GM19467 (cell line): ENCODE measurements around the gene PPP1R15B.

Experiments used
- ATAC-seq: cut with Tn5 transposase; IDR thresholded peaks from one replicate; pipeline ENCODE4 v1.9.1; 2021; ENCODE audit warnings: mild to moderate bottlenecking, moderate library complexity; ENCODE audit not compliant: unreplicated experiment

The PPP1R15B gene

DNA sequence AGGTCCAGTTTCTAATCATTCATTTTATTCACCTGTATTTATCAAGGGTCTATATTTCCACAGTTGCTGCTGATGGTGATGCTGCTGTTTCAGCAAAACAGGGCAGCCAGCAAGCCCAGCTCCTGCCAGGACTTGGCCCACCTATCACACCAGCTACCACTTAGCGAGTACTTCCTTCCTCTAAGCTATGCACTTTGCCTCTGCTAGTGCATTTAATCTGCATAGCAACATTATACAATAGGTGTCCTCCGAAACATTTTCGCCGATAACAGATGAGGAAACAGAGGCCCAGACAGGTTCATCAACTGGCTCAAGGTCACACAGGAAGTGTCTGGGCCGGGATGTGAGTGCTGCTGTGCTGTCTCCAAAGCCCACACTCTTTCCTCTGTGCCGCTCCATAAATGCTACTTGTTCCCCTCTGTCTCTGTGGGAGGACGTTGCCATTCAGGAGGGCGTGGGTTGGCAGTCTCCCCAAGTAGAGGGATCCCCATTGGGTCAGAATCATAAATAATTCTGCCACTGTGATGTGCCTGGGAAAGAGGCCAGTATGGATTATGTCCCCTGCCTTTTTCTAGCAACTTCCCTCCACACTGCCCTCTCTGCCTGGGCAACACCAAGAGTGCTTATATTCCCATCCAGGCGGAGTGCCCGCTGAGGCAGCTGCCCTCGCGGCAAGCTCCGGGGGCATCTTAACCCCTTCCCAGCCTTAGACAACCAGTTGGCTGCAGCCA is 42.5 kb downstream of the PPP1R15B start:
- no peak for ATAC-seq

DNA sequence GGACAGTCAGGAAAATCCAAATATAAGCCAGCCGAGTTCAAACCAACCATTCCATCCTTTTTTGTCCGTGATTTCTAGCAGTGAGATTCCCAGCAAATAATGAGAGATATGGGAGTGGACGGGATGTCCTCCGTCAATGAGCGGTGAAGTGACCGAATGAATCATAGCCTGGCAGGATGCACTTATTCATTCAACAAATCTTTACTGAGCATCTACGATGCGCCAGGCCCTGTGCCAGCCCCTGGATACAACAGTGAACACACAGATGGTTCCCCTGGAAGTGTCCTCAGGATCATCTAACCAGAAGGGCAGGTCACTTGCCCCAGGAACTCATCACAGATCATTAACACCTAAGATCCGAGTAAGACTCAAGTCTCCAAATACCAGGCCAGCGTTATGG is 43.7 kb downstream of the PPP1R15B start:
- ATAC-seq, result no peak

DNA sequence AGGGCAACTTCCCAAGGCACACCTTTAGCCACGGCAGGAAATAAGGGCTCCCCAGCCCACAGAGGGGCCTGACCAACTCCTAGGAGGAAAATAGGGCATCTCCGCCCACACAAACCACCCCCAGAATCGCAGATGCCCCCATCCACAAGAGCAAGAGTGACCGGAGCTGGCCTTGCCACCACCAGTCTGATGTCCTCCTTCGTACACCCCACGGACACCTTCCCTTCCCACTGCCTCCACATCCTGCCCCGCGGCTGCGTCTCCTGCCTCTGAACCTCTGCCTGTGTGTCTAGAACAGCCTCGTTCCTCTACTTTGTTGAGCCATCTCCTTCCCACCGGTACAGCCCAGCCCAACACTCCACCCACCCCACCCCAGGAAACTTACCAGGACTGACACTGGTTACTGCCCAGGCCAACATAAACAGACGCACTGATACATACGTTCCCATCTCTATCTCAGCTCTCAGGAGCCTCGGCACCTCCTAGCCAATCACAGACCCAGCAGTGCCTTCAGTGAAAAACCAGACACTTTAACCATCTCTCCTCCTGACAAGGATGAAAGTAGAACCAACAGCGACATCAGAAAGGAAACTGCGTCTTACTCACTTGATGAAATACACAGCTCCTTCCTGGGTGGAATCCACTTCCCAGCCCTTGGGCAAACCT is 44.3 kb downstream of the PPP1R15B start:
- no peak for ATAC-seq

DNA sequence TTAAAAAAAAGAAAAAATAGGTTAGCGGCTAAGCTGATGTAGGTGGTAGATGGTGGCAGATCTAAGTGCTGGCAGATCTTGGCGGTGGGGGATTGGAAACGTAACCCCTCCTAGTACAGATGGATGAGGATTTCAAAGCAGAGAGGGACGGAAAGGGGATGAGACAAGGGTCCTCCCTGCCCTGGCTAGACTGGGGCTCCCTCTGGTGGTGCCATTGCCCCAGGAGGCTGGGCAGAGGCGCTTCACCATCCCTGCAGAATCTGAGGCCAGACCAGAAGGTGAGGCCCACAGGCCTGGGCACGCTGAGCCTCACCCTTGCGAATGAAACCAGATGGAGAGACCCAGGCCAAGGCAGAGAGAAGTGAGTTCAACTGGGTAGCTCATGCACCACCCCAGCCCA is 44.9 kb downstream of the PPP1R15B start:
- ATAC-seq, result no peak

DNA sequence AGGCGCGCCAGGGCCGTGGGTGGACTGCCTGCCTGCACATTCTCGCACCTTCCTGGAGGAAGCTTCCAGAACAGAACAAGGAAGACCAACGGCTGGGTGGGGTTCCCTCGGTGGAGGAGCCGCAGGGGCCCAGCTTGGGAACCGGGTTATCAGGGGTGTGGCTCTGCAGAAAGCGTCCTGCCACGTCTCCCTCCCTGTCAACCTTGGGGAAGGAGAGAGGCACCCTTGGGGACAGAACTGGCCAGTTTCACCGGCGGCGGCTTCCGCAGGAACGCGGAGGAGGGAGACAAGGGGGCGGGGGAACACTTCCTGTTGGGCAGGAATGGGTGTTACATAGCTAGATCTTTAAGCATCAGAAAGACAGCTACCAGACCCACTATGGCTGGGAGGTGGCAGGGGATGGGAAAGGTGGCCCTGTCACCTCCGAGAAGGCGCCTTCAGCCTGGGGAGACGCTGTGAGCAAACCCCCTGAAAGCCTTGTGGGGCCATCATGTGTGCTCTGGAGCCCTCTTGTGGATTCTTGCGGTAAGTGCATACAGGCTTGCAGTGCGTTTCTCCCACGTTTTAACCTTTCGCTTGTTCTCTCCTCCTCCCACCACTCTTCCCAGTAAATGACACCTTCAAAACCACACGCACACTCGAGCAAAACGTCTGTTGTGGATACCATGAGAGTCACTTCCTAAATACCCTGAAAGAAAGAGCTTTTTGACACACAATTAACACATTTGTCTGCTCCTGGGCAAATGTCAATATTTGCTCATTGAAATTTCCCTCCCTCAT is 48.1 kb downstream of the PPP1R15B start:
- no peak for ATAC-seq

DNA sequence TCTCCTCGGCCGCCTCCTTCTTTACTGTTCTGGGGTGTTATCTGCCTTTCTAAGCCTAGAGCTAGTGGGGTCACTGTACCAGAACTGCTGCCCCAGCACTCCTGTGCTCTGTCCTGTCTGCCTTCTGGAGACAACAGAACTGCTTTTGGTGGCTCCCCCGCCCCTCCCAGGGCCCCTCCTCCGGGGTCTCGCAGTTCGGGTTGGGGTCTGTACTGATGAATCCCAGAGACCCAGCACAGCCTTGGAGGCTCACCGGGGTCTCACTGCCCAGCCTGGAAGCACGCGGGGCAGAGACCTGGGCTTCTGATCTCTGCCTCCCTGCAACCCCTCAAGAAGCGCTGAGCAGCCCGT is 48.7 kb downstream of the PPP1R15B start:
- no peak for ATAC-seq

DNA sequence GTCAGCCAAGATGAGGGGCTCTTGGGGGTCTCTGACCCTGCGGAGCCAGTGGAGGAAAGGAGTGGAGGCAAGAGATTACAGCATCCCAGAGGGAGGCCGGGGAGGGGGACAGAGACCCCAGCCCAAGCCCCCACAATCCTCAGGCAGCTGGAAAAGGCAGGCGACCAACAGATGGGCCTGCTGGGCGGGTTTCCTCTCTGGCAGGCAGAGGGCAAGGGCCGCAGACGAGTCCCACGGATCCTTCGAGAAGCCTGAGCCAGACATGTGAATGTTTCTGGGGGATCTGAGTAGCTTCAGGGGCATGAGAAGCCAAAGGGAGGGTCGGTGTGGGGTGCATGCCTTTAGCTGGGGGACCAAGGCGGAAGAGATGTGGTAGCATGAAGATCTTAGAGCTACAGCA is 49.8 kb downstream of the PPP1R15B start:
- ATAC-seq, result no peak

DNA sequence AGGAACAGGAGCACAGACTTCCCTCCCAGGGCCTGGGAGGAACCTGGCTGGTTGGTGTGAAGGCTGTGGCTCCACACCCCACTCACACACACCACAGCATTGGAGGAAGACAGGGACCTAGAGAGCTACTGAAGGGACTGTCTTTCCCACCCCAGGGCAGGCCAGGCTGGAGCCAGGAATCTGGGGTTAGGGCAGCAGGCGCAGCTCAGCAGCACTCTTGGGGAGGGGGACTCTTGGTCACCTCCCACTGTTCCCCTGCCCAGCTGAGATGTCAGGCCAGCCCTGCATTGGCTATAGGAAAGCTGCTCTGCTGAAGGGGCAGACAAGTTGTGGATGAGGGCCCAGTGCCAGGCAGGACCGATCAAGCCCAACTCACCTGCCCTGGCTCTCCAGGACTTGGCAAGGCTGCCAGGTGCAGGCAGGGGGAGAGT is 50.3 kb downstream of the PPP1R15B start:
- ATAC-seq, result no peak

DNA sequence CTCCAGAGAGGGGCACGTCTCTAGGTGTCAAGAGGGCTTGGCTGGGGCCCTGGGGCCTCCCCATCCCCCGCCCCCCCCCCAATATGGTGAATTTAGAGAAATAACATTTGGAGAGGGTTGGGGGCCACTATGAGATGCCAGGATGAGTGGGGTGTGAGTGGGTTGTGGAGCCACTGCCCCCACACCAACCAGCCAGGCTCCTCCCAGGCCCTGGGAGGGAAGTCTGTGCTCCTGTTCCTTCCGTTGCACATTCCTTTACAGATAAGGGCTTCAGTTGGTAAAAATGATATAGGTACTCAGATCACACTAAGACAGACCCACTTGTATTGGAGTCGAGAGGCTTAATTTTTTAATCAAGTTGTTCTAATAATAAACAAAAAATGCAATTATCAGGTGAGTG is 51.3 kb downstream of the PPP1R15B start:
- no peak for ATAC-seq

DNA sequence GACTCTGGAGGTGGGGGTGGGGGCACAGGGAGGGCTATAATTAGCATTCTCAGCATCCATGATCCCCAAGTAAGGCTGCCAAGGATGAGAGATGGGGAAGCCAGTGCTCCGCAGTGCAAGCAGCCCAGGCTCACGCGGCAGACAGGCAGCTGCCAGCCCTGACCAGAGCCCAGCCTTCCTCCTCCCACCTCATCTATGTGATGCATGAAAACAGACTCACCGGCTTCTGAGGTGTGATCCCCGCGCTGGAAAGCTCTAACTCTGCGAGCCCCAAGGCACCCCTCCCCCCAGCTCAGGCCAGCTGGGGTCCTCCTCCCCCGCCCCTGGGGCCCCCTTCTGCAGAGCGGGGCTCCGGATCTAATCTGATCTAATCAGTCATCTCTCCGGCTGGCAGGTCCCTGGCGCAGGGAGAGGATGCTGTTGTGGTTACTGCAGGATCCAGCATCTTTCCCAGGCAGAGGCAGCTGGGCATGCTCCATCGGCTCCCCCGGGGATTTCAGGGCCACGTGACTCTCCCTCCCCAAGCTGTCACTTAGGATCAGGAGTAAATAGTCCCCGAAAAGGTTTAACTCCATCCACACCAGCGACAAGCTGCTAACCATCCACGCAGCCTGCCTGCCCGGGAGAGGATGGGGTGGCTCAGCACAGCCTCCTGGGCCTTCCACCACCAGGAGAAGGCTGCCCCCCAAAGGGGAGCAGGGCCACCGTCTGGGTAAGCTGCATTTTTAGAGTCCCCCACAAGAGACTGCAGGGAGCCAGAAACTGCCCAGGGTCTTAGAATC is 52.0 kb downstream of the PPP1R15B start, which contains the start of gene PLEKHA6:
TSS of gene PLEKHA6 (minus strand) at position 456 of the 782 bp plus-strand sequence. CDS start 86,202 bp downstream, outside the sequence.
- no peak for ATAC-seq

DNA sequence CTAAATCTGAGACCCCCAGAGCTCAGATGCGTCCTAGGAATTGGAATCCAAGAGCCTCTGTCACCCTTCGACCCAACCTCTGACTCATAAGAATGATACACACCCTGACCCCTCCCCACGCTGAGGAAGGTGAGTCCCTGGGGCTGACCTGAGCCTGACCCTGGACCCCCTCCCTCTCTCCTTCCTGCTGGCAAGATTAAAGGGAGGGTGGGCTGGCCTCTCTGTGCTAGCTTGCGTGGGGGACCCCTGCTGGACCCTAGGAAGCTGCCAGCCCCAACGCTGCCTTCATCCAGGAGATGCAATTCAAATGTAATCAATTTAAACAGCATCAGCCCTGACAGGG is 52.5 kb downstream of the PPP1R15B start:
- no peak for ATAC-seq

DNA sequence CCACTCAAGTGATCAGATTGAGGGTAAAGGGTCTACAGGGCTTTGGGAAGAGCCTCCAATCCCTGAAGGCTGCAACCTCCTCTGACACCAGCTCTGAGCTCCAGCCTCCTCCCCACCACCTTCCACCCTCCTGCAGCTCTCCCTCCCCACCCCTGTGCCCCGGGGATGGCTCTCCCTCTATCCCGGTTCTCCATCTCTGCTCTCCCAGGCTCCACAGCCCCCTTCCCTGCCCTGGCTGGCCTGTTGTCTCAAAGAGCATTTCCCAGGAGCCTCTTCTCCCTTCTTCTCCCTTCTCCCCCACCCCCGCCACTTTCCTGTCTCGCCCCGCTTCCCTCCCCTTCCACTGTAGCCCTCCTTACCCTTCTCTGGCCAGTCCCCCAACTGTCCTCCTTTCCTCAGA is 53.0 kb downstream of the PPP1R15B start:
- ATAC-seq, result no peak

DNA sequence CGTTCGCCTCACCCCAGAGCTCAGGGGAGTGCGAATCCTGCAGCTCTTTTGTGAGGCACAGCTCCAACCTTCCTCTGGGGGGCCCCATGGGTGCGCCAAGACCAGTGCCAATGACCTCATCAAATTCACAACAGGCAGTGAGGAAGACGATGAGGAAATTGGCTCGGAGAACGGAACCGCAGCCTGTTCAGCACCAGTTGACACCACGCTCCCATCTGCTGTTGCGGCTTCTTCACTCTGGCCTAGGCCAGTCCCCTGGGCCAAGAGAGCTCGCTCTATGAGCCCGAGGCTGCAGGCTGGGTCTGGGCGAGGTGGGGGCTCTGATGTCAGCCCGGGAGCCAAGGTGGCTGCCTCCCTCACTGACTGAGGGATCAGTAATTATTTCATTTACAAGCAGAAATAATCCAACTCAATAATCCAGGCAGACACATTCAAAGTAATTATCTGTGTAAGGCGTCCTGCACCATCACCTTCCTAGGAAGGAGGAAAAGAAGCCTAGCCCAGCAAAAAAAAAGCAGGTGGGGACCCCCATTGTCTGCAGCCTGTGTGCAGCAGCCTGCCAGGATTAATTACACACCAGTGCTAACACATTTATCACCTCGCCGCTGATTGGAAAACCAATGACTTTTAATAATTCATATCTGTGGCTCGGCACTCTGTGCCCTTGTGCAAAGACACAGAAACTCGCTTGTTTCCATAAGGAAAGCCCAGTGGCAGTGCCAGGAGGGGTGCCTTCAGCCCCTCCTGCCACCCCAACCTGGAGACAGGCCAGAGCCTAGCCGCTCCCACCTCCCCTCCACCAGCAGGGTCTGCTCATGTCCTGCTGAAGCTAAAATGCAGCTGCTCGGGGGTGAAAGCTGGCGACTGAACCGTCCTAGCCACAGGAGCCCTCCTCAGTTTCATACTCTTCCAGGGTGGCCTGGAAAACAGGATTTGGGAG is 53.8 kb downstream of the PPP1R15B start:
- no peak for ATAC-seq

DNA sequence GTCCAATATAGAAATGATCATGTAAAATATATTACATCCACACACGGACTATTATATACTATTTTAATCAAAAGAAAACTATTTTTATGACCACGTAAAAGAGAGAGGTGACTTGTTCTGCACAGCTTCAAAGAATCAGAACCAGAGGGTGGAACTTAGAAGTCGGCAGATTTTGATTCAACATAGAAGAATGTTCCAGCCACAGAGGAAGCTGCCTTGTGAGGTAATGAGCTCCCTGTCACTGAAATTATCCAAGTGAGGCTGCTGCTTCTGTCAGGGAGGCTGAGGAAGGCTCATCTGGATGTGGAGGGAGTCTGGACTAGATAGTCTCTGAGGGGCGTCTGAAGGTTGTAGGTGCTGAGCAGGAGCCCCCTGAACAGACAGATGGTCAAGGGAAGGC is 54.6 kb downstream of the PPP1R15B start:
- ATAC-seq, result no peak

DNA sequence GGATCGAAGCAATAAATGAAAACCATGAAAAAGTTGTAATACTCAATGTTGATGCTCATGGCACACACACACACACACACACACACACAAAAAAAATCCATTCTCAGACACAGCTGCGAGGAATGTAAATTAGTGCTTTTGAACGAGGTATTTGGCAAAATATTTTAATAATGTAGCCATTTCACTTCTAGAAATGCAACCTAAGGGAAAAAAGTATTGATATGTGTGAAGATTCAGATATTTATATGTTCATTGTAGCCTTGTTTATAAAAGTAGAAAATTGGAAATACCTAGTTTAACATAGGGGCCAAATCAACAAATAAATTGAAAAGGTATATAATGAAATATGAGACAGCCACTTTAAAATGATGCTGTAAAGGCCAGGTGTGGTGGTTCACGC is 55.7 kb downstream of the PPP1R15B start:
- no peak for ATAC-seq

DNA sequence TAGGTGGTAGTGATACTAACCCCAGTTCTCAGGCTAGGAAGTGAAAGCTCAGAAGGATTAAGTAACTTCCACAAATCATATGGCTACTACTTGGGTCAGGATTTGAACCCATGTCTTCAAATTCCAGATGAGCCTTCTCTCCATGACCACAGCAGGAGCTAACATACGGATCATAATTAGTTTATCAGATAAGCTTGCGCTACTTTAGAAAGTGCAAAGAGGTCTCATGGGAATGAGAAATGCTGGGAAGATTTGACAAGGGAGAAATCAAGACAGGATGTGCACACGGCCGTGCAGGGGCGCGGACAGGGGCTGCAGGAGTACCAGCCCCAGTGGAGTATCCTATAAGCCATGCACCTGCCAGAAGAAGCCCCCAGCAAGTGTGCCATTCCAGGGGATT is 57.0 kb downstream of the PPP1R15B start:
- no peak for ATAC-seq
